GM12865 (cell line): ENCODE results near the gene CAPN2.

ENCODE experiments used
- DNase-seq: peaks from one replicate; pipeline ENCODE4 v3.0.0; 2010; ENCODE audit warnings: low read depth
- H3K4me3 ChIP-seq: 2 replicates; pipeline ENCODE4 v1.5.1; 2011; ENCODE audit warnings: mild to moderate bottlenecking, low read depth, low read length, control low read depth
- CTCF ChIP-seq: IDR thresholded peaks from 2 replicates; pipeline ENCODE4 v1.5.1; 2011; ENCODE audit warnings: low read length, control low read depth, low read depth, inconsistent platforms; ENCODE audit not compliant: insufficient read depth; ENCODE audit errors: missing control alignments

CAPN2 gene

GRCh38 chr1:223741861-223742260, 29.5 kb downstream of the CAPN2 start:
- H3K4me3 ChIP-seq: no peak overlapping the region
- TF ChIP-seq CTCF: no peak
- DNase-seq: no peak

GRCh38 chr1:223742856-223743517, 30.6 kb downstream of the CAPN2 start:
- no peak for TF ChIP-seq CTCF
- H3K4me3 ChIP-seq: no peak overlapping the region
- DNase-seq: no peak

GRCh38 chr1:223745731-223746130, 33.4 kb downstream of the CAPN2 start:
- TF ChIP-seq CTCF: no peak
- no peak overlapping the region for H3K4me3 ChIP-seq
- no peak for DNase-seq

GRCh38 chr1:223747838-223748335, 35.5 kb downstream of the CAPN2 start:
- no peak for TF ChIP-seq CTCF
- H3K4me3 ChIP-seq: no peak overlapping the region
- peak; percentile 39 for DNase-seq

GRCh38 chr1:223748405-223748772, 36.0 kb downstream of the CAPN2 start:
- peak overlapping the region; percentile 53 for H3K4me3 ChIP-seq
- TF ChIP-seq CTCF: no peak
- peak; percentile 76 for DNase-seq

- DNase-seq: peak; percentile 69
- peak; percentile 86 for TF ChIP-seq CTCF
- peak overlapping the region; percentile 53 for H3K4me3 ChIP-seq
Measured at GRCh38 chr1:223748773-223749733, 36.7 kb downstream of the CAPN2 start.
